ENCODE measurements around the gene DYNC2I2. TPM values are rescaled to one million over a fixed set of nuclear protein-coding genes. Genes with fewer than 3 reads are reported as not detected.

DYNC2I2 gene
- total RNA-seq, 1 experiment from 2014 or later, result 58.6 TPM

GRCh38 chr9:128627127-128627715, 29.4 kb downstream of the DYNC2I2 start:
- Histone ChIP-seq H3K56ac (ENCODE audit: insufficient read length, low read depth, low read length) (no peak overlapping the region), H4K8ac (replicated peaks; ENCODE audit: insufficient read length, low read depth, low read length) (no peak overlapping the region), H3K18ac (ENCODE audit: insufficient read length, low read depth, low read length) (no peak overlapping the region), H2AK5ac (ENCODE audit: insufficient read length, low read length) (no peak overlapping the region), H3K9me3 (ENCODE audit: control insufficient read depth, low read depth, low read length) (no peaks in the 10 kb centered on the region), H3K9ac (ENCODE audit: extremely low read depth, insufficient read length, low read length) (no peak overlapping the region), H3K27me3 (ENCODE audit: insufficient read depth, low read length) (no peaks in the 10 kb centered on the region), H2BK5ac (ENCODE audit: insufficient read length, low read length) (no peak overlapping the region), H4K5ac (ENCODE audit: insufficient read length, low read depth, low read length) (no peak overlapping the region), H2BK20ac (ENCODE audit: low read depth, low read length, poor library complexity, severe bottlenecking) (no peak overlapping the region), H3K27ac (ENCODE audit: insufficient read length, low read depth, low read length) (no peak overlapping the region), H2AFZ (ENCODE audit: low read length) (no peak overlapping the region), H3K79me1 (ENCODE audit: insufficient read depth, low read depth, low read length, poor library complexity, severe bottlenecking) (no peaks in the 10 kb centered on the region), H2BK12ac (ENCODE audit: insufficient read length, low read depth, low read length) (no peak overlapping the region), H3K14ac (ENCODE audit: insufficient read depth, low read length) (no peak overlapping the region), H3K23ac (ENCODE audit: insufficient read length, low read depth, low read length) (no peak overlapping the region), H3K4ac (ENCODE audit: low read depth, low read length) (no peak overlapping the region), H3K4me1 (ENCODE audit: insufficient read depth, low read length) (no peaks in the 10 kb centered on the region), H4K91ac (ENCODE audit: insufficient read length, low read depth, low read length) (no peak overlapping the region), H3K4me2 (ENCODE audit: insufficient read depth, insufficient read length, low read length) (no peak overlapping the region), H3K79me2 (ENCODE audit: insufficient read depth, low read length) (no peaks in the 10 kb centered on the region), H2BK120ac (ENCODE audit: low read depth, low read length, poor library complexity, severe bottlenecking) (no peak overlapping the region), H4K20me1 (ENCODE audit: control insufficient read depth, insufficient read depth, insufficient read length) (no peaks in the 10 kb centered on the region), H3T11ph (ENCODE audit: low read length) (no peak overlapping the region), H3K23me2 (ENCODE audit: insufficient read length, low read depth, low read length, poor library complexity, severe bottlenecking) (no peaks in the 10 kb centered on the region), H2BK15ac (ENCODE audit: low read depth, low read length) (no peak overlapping the region)
- Mint-ChIP-seq H3K36me3 (ENCODE audit: insufficient read depth in 1 of 3, low read depth in 3 of 3) (peaks cover 25 to 77% (median 56%) of the 10 kb centered on the region in 3 experiments), H3K27me3 (ENCODE audit: low read depth) (no peaks in the 10 kb centered on the region), H3K4me3 (no peak overlapping the region), H3K9me3 (no peaks in the 10 kb centered on the region), H3K4me1 (0 out of 4 replicates have a peak, but pooled peaks cover 0 to 4% of the 10 kb centered on the region in 2 experiments), H3K27ac (no peak overlapping the region)
- no CpG with 5 or more reads among the region's 15 CpGs for WGBS (ENCODE audit: extremely low coverage, insufficient read length, low lambda C conversion rate)
- DNase-seq, result no peak
- no peak for TF ChIP-seq CTCF (conservative IDR thresholded peaks at IDR 0.05)
